Endothelial cell of coronary artery (primary cell): ENCODE results near the gene PLGLB2. TPM values are rescaled to one million over a fixed set of nuclear protein-coding genes. Genes with fewer than 3 reads are reported as not detected.

ENCODE experiments used
- total RNA-seq: library from RNA; depleted of rRNA; stranded (reverse); fragments of >200 nt; gene quantifications from 2 replicates; pipeline ENCODE4 v1.2.3, GENCODE V29; 2014

PLGLB2 gene
- total RNA-seq: 0.72 and 1.3 TPM in 2 replicates

GRCh38 chr2:87747791-87748190 is at the start of gene PLGLB2:
TSS of gene PLGLB2 (plus strand) at chr2:87748087. CDS start at chr2:87748154, 67 bp downstream.

Other genes starting within 250 kb of the PLGLB2 start
- gene RGPD2, start 77.7 kb downstream of the PLGLB2 start, total RNA-seq: 8.8 TPM in 1 of 2 replicates, not detected in the other